MG63 (cell line): Measurements from ENCODE around the gene ODAM. TPM values are rescaled to one million over a fixed set of nuclear protein-coding genes. Genes with fewer than 3 reads are reported as not detected.

Experiments
- total RNA-seq: library from RNA; depleted of rRNA; stranded (reverse); fragments of >200 nt; shearing (Covaris generic); gene quantifications from 2 replicates; pipeline ENCODE4 v1.2.3, GENCODE V29; 2014; ENCODE audit warnings: low replicate concordance; rRNA removed

Gene ODAM
- total RNA-seq, 1 experiment from 2014 or later = not detected

Other genes starting within 250 kb of the ODAM start
- not detected in 2 replicates for gene CSN2, start 230.0 kb upstream of the ODAM start, total RNA-seq
- not detected in 2 replicates for gene STATH, start 199.8 kb upstream of the ODAM start, total RNA-seq
- not detected in 2 replicates for gene HTN3, start 167.3 kb upstream of the ODAM start, total RNA-seq
- not detected in 2 replicates for gene HTN1, start 145.3 kb upstream of the ODAM start, total RNA-seq
- gene PRR27, start 41.5 kb upstream of the ODAM start, total RNA-seq = not detected in 2 replicates
- not detected in 2 replicates for gene FDCSP, start 30.4 kb downstream of the ODAM start, total RNA-seq
- not detected in 2 replicates for gene CSN3, start 46.9 kb downstream of the ODAM start, total RNA-seq
- not detected in 2 replicates for gene CABS1, start 139.3 kb downstream of the ODAM start, total RNA-seq
- gene SMR3A, start 165.0 kb downstream of the ODAM start, total RNA-seq = not detected in 2 replicates
- gene SMR3B, start 187.4 kb downstream of the ODAM start, total RNA-seq = not detected in 2 replicates
- not detected in 2 replicates for gene OPRPN, start 202.2 kb downstream of the ODAM start, total RNA-seq